Measurements from ENCODE around the gene PAQR9.

DNA sequence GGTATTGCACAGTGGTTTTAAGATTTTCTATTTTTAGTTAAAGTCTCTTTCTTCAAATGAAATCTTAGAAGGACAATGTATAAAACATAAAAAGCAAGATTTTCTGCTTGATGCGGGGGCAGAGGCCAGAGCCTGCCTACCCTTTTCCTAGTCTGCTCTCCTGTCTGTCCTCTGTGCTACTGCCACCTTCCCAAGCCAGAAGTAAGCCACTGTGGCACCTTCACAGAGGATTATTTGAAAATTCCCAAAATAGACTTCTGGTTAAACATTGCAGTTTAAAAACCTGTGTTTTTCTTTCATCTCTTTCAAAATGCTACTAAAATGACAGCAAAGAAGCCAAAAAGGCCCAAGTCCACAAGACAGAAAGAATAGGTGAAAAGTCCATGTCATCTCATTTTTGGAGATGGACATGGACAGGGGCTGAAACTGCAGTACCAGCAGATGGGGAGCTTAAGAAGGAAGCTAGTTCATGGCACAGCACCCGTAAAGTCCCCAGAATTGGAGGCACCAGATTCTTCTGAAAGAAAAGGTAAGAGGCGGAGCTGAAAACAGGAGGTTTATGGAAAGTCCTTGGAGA is 37.0 kb downstream of the PAQR9 start:
- TF ChIP-seq POLR2A (IDR thresholded peaks at IDR 0.05) (no peak), CTCF (IDR thresholded peaks at IDR 0.05 in 4 of 5, conservative IDR thresholded peaks at IDR 0.05 in 1 of 5) (no peak)
